KBM-7 (cell line): ENCODE measurements around the gene WNT11.

Experiments used
- DNase-seq: peaks from one replicate; pipeline ENCODE4 v3.0.0-alpha.2; 2015
- in situ Hi-C: fragments of 300-500 bp; cut with MboI; formaldehyde crosslinking; loops from 2 replicates; pipeline ENCODE4 v1.14.3; 2020; ENCODE audit warnings: low sequenced_read_pairs, low pct_unique_long_range_greater_than_20kb, mixed read lengths

WNT11 gene

GRCh38 chr11:76225122-76225611 is 18.9 kb upstream of the WNT11 start:
- DNase-seq = no peak
- in situ Hi-C loops = no loop called here

GRCh38 chr11:76224461-76225121 is 18.3 kb upstream of the WNT11 start:
- DNase-seq = no peak
- in situ Hi-C loops = no loop called here

- no peak for DNase-seq
- in situ Hi-C loops = no loop called here
Observed at GRCh38 chr11:76221365-76221764, 15.1 kb upstream of the WNT11 start.

GRCh38 chr11:76219243-76219642 is 12.9 kb upstream of the WNT11 start:
- in situ Hi-C loops = no loop called here
- DNase-seq = no peak

GRCh38 chr11:76218449-76219178 is 12.3 kb upstream of the WNT11 start:
- DNase-seq = no peak
- in situ Hi-C loops = no loop called here

GRCh38 chr11:76217653-76218160 is 11.4 kb upstream of the WNT11 start:
- no peak for DNase-seq
- in situ Hi-C loops = no loop called here

GRCh38 chr11:76216536-76217325 is 10.4 kb upstream of the WNT11 start:
- in situ Hi-C loops = no loop called here

GRCh38 chr11:76215941-76216340 is 9.6 kb upstream of the WNT11 start:
- in situ Hi-C loops = no loop called here
- DNase-seq = no peak

More at GRCh38 chr11:76216536-76217325, 10.4 kb upstream of the WNT11 start:
- no peak for DNase-seq

GRCh38 chr11:76214968-76215548 is 8.8 kb upstream of the WNT11 start:
- in situ Hi-C loops = no loop called here

GRCh38 chr11:76214186-76214585 is 7.9 kb upstream of the WNT11 start:
- DNase-seq = no peak
- in situ Hi-C loops = no loop called here

More at GRCh38 chr11:76214968-76215548, 8.8 kb upstream of the WNT11 start:
- DNase-seq = no peak

GRCh38 chr11:76212086-76213035 is 6.1 kb upstream of the WNT11 start:
- in situ Hi-C loops = no loop called here
- no peak for DNase-seq

GRCh38 chr11:76210931-76211851 is 4.9 kb upstream of the WNT11 start:
- no peak for DNase-seq
- in situ Hi-C loops = no loop called here

- in situ Hi-C loops = no loop called here
- no peak for DNase-seq
Observed at GRCh38 chr11:76209973-76210930, 4.0 kb upstream of the WNT11 start.

GRCh38 chr11:76209375-76209972 is 3.2 kb upstream of the WNT11 start:
- in situ Hi-C loops = no loop called here
- DNase-seq = peak; percentile 56

GRCh38 chr11:76208438-76209374 is 2.4 kb upstream of the WNT11 start:
- in situ Hi-C loops = no loop called here
- DNase-seq = peak; percentile 86
